Measurements from ENCODE around the gene VDR.

GRCh38 chr12:47852096-47852571 is 52.7 kb downstream of the VDR start:
- TF ChIP-seq, protein P1, sequence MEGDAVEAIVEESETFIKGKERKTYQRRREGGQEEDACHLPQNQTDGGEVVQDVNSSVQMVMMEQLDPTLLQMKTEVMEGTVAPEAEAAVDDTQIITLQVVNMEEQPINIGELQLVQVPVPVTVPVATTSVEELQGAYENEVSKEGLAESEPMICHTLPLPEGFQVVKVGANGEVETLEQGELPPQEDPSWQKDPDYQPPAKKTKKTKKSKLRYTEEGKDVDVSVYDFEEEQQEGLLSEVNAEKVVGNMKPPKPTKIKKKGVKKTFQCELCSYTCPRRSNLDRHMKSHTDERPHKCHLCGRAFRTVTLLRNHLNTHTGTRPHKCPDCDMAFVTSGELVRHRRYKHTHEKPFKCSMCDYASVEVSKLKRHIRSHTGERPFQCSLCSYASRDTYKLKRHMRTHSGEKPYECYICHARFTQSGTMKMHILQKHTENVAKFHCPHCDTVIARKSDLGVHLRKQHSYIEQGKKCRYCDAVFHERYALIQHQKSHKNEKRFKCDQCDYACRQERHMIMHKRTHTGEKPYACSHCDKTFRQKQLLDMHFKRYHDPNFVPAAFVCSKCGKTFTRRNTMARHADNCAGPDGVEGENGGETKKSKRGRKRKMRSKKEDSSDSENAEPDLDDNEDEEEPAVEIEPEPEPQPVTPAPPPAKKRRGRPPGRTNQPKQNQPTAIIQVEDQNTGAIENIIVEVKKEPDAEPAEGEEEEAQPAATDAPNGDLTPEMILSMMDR (IDR thresholded peaks at IDR 0.05), result no peak
- TF ChIP-seq POLR2A (IDR thresholded peaks at IDR 0.05), result no peak

Measured in adrenal gland (tissue), 5 donors.